Right cardiac atrium (tissue), 5 donors: Measurements from ENCODE around the gene CHTF8. TPM values are rescaled to one million over a fixed set of nuclear protein-coding genes. Genes with fewer than 3 reads are reported as not detected.

Source experiments
- ATAC-seq, 2 donors: fragments of 200-7000 bp; cut with Tn5 transposase; one replicate each; pipeline versions ENCODE4 v1.8.0 to v1.9.1; 2020; ENCODE audit warnings: moderate library complexity in 2 of 2, mild to moderate bottlenecking in 1 of 2
- DNase-seq, 3 donors: peaks; one replicate each; pipeline ENCODE4 v3.0.0-alpha.2; 2020
- H3K27ac ChIP-seq: one replicate; pipeline ENCODE4 v1.5.1; 2013; ENCODE audit warnings: mild to moderate bottlenecking, low read length, control low read depth, moderate library complexity
- H3K27me3 ChIP-seq: one replicate; pipeline ENCODE4 v1.6.1; 2013; ENCODE audit not compliant: control insufficient read depth, insufficient read depth
- H3K4me1 ChIP-seq: one replicate; pipeline ENCODE4 v1.6.1; 2013; ENCODE audit warnings: low read length; ENCODE audit not compliant: control insufficient read depth, insufficient read depth
- H3K4me3 ChIP-seq: one replicate; pipeline ENCODE4 v1.5.1; 2013; ENCODE audit warnings: low read length, control low read depth
- H3K9me3 ChIP-seq: one replicate; pipeline ENCODE4 v1.6.1; 2013; ENCODE audit warnings: low read length; ENCODE audit not compliant: control insufficient read depth
- WGBS: extraction: QIAGEN DNeasy Blood & Tissue Kit; methylation state at CpG from one replicate; pipeline ENCODE4 v1.1.7; 2013; 5-methylcytosine and 5-hydroxymethylcytosine counted together
- intact Hi-C, 4 donors: fragments of 100-400 bp; cut with DNase I; formaldehyde crosslinking; loops; one replicate each; pipeline versions ENCODE4 v1.11.0 to v1.14.0; 2022 to 2023
- polyA plus RNA-seq: library from polyadenylated mRNA; stranded (reverse); fragments of 200-250 nt; gene quantifications from one replicate; pipeline ENCODE4 v1.2.3, GENCODE V29; 2013
- total RNA-seq, 4 donors: library from RNA; stranded (reverse); fragmentation: NEBNext Ultra II Directional; extraction: Animal tissue kit (Norgen Biotek cat#: 25700); gene quantifications; one replicate each; pipeline ENCODE4 v1.2.1, GENCODE V29; 2021
- donor health status: healthy with polysubstance abuse.
- donor health status: DM: no; HTN: yes; CAD: no.
- donor health status: DM: no; HTN: no; CAD: no.
- donor health status: DM: no; HTN: yes; CAD: no; lungs with severe emphysema.
- donor health status: DM: yes; HTN: yes; CAD: no.

CHTF8 gene
- total and polyA plus RNA-seq, 5 donors = 29.6 to 60.3 (median 53.2) TPM

GRCh38 chr16:69083306-69083941 is 49.0 kb downstream of the CHTF8 start:
- intact Hi-C loops = no loop called here
- Histone ChIP-seq H3K4me1 (no peaks in the 10 kb centered on the region), H3K27me3 (no peaks in the 10 kb centered on the region), H3K4me3 (no peak overlapping the region), H3K27ac (no peak overlapping the region), H3K9me3 (no peaks in the 10 kb centered on the region)
- ATAC-seq (no peak), DNase-seq (no peak)
- 93% methylated on average over 16 of the region's 16 CpGs for WGBS

- Histone ChIP-seq H3K9me3 (no peaks in the 10 kb centered on the region), H3K4me1 (no peaks in the 10 kb centered on the region), H3K4me3 (no peak overlapping the region), H3K27me3 (no peaks in the 10 kb centered on the region), H3K27ac (no peak overlapping the region)
- intact Hi-C loops = no loop called here
- over 99% methylated on average over 2 of the region's 2 CpGs for WGBS
- DNase-seq (no peak), ATAC-seq (no peak)
Measured at GRCh38 chr16:69079697-69080096, 52.7 kb downstream of the CHTF8 start.

GRCh38 chr16:69078073-69078472 is 54.3 kb downstream of the CHTF8 start:
- WGBS = 87% methylated on average over 7 of the region's 7 CpGs
- H3K9me3 ChIP-seq = no peaks in the 10 kb centered on the region
- H3K27me3 ChIP-seq = no peaks in the 10 kb centered on the region
- no peak overlapping the region for H3K4me3 ChIP-seq
- ATAC-seq = no peak
- DNase-seq = no peak
- intact Hi-C loops = no loop called here
- H3K27ac ChIP-seq = no peak overlapping the region
- H3K4me1 ChIP-seq = no peaks in the 10 kb centered on the region

- Histone ChIP-seq H3K4me1 (peaks cover 1% of the 10 kb centered on the region), H3K4me3 (no peak overlapping the region), H3K27me3 (no peaks in the 10 kb centered on the region), H3K9me3 (no peaks in the 10 kb centered on the region), H3K27ac (no peak overlapping the region)
- 89% methylated on average over 4 of the region's 4 CpGs for WGBS
- DNase-seq (no peak), ATAC-seq (no peak)
- intact Hi-C loops = no loop called here
Measured at GRCh38 chr16:69077251-69077650, 55.1 kb downstream of the CHTF8 start.

GRCh38 chr16:69073181-69073702 is 59.1 kb downstream of the CHTF8 start:
- no peak overlapping the region for H3K27ac ChIP-seq
- WGBS = 86% methylated on average over 10 of the region's 10 CpGs
- H3K4me1 ChIP-seq = peaks cover 2% of the 10 kb centered on the region
- no peak for DNase-seq
- no peaks in the 10 kb centered on the region for H3K9me3 ChIP-seq
- no peak for ATAC-seq
- intact Hi-C loops = no loop called here
- no peaks in the 10 kb centered on the region for H3K27me3 ChIP-seq
- H3K4me3 ChIP-seq = no peak overlapping the region

GRCh38 chr16:69072640-69072974 is 59.8 kb downstream of the CHTF8 start:
- H3K27me3 ChIP-seq = no peaks in the 10 kb centered on the region
- ATAC-seq (no peak), DNase-seq (no peak)

GRCh38 chr16:69071036-69071435 is 61.4 kb downstream of the CHTF8 start:
- intact Hi-C loops = no loop called here
- H3K27ac ChIP-seq = no peak overlapping the region
- 78% methylated on average over 3 of the region's 3 CpGs for WGBS

More at GRCh38 chr16:69072640-69072974, 59.8 kb downstream of the CHTF8 start:
- H3K27ac ChIP-seq = no peak overlapping the region
- H3K9me3 ChIP-seq = no peaks in the 10 kb centered on the region
- 39% methylated on average over 2 of the region's 2 CpGs for WGBS
- peaks cover 2% of the 10 kb centered on the region for H3K4me1 ChIP-seq
- H3K4me3 ChIP-seq = no peak overlapping the region
- intact Hi-C loops = no loop called here

GRCh38 chr16:69069504-69069903 is 62.9 kb downstream of the CHTF8 start:
- DNase-seq (no peak), ATAC-seq (no peak)
- WGBS = 98% methylated on average over 5 of the region's 5 CpGs
- Histone ChIP-seq H3K9me3 (no peaks in the 10 kb centered on the region), H3K4me3 (no peak overlapping the region), H3K4me1 (peaks cover 2% of the 10 kb centered on the region), H3K27me3 (no peaks in the 10 kb centered on the region), H3K27ac (no peak overlapping the region)
- intact Hi-C loops = no loop called here

More at GRCh38 chr16:69071036-69071435, 61.4 kb downstream of the CHTF8 start:
- H3K27me3 ChIP-seq = no peaks in the 10 kb centered on the region
- H3K4me1 ChIP-seq = peaks cover 2% of the 10 kb centered on the region
- no peak overlapping the region for H3K4me3 ChIP-seq
- DNase-seq (no peak), ATAC-seq (no peak)
- H3K9me3 ChIP-seq = no peaks in the 10 kb centered on the region

Other genes starting within 250 kb of the CHTF8 start
- gene HAS3, start 26.9 kb downstream of the CHTF8 start, total RNA-seq = under 1 TPM; 0.18 to 0.89 (median 0.39) TPM
- 0.50 TPM for gene HAS3, start 26.9 kb downstream of the CHTF8 start, polyA plus RNA-seq
- 10 to 100 TPM; 21.3 to 35.1 (median 28.2) TPM for gene UTP4, start 61 bp upstream of the CHTF8 start, total RNA-seq
- gene UTP4, start 61 bp upstream of the CHTF8 start, polyA plus RNA-seq = 13.4 TPM
- gene SNTB2, start 54.6 kb upstream of the CHTF8 start, total RNA-seq = 10 to 100 TPM; 19.8 to 30.4 (median 22.4) TPM
- 7.0 TPM for gene SNTB2, start 54.6 kb upstream of the CHTF8 start, polyA plus RNA-seq
- 10 to 100 TPM; 25.7 to 30.4 (median 27.9) TPM for gene VPS4A, start 178.8 kb upstream of the CHTF8 start, total RNA-seq
- gene VPS4A, start 178.8 kb upstream of the CHTF8 start, polyA plus RNA-seq = 29.8 TPM
- gene PDF, start 198.0 kb upstream of the CHTF8 start, total RNA-seq = 1 to 10 TPM; 4.7 to 5.7 (median 4.9) TPM
- gene PDF, start 198.0 kb upstream of the CHTF8 start, polyA plus RNA-seq = 2.9 TPM
- gene COG8, start 207.0 kb upstream of the CHTF8 start, total RNA-seq = 10 to 100 TPM; 21.0 to 24.8 (median 23.5) TPM
- gene COG8, start 207.0 kb upstream of the CHTF8 start, polyA plus RNA-seq = 15.7 TPM
- 10 to 100 TPM in 1 of 4 donors, 1 to 10 TPM in 3; 6.4 to 14.8 (median 9.1) TPM for gene NIP7, start 207.2 kb upstream of the CHTF8 start, total RNA-seq
- gene NIP7, start 207.2 kb upstream of the CHTF8 start, polyA plus RNA-seq = 6.2 TPM
- under 1 TPM in 2 of 4 donors, not detected in 2; 0.49 to 0.76 TPM for gene TMED6, start 219.2 kb upstream of the CHTF8 start, total RNA-seq
- not detected for gene TMED6, start 219.2 kb upstream of the CHTF8 start, polyA plus RNA-seq